Measurements from ENCODE around the gene TBC1D10A.

Gene TBC1D10A

GRCh38 chr22:30252411-30253204 is 74.1 kb downstream of the TBC1D10A start:
- DNase-seq (ENCODE audit: insufficient read length) (no peak), FAIRE-seq (no peak)
- TF ChIP-seq TAF1 (IDR thresholded peaks at IDR 0.05; ENCODE audit: borderline replicate concordance, low read depth, low read length) (no peak), POLR2AphosphoS5 (IDR thresholded peaks at IDR 0.05; ENCODE audit: low read depth, low read length) (no peak), POLR2A (IDR thresholded peaks at IDR 0.05; ENCODE audit: low read depth, low read length) (no peak)

- TF ChIP-seq TAF1 (IDR thresholded peaks at IDR 0.05; ENCODE audit: borderline replicate concordance, low read depth, low read length), result no peak
- TF ChIP-seq POLR2A (IDR thresholded peaks at IDR 0.05; ENCODE audit: low read depth, low read length), result no peak
- TF ChIP-seq POLR2AphosphoS5 (IDR thresholded peaks at IDR 0.05; ENCODE audit: low read depth, low read length), result no peak
- no peak for DNase-seq (ENCODE audit: insufficient read length)
- no peak for FAIRE-seq
Measured at GRCh38 chr22:30251711-30252110, 75.0 kb downstream of the TBC1D10A start.

- FAIRE-seq (no peak), DNase-seq (ENCODE audit: insufficient read length) (no peak)
- TF ChIP-seq POLR2A (IDR thresholded peaks at IDR 0.05; ENCODE audit: low read depth, low read length), result no peak
- no peak for TF ChIP-seq TAF1 (IDR thresholded peaks at IDR 0.05; ENCODE audit: borderline replicate concordance, low read depth, low read length)
- TF ChIP-seq POLR2AphosphoS5 (IDR thresholded peaks at IDR 0.05; ENCODE audit: low read depth, low read length), result no peak
Measured at GRCh38 chr22:30250661-30251267, 76.0 kb downstream of the TBC1D10A start.

GRCh38 chr22:30250039-30250565 is 76.6 kb downstream of the TBC1D10A start:
- no peak for TF ChIP-seq POLR2A (IDR thresholded peaks at IDR 0.05; ENCODE audit: low read depth, low read length)
- TF ChIP-seq POLR2AphosphoS5 (IDR thresholded peaks at IDR 0.05; ENCODE audit: low read depth, low read length), result no peak
- TF ChIP-seq TAF1 (IDR thresholded peaks at IDR 0.05; ENCODE audit: borderline replicate concordance, low read depth, low read length), result no peak
- DNase-seq (ENCODE audit: insufficient read length) (no peak), FAIRE-seq (no peak)

- FAIRE-seq, result no peak
- TF ChIP-seq TAF1 (IDR thresholded peaks at IDR 0.05; ENCODE audit: borderline replicate concordance, low read depth, low read length), result no peak
- no peak for TF ChIP-seq POLR2AphosphoS5 (IDR thresholded peaks at IDR 0.05; ENCODE audit: low read depth, low read length)
- no peak for TF ChIP-seq POLR2A (IDR thresholded peaks at IDR 0.05; ENCODE audit: low read depth, low read length)
- DNase-seq (ENCODE audit: insufficient read length), result no peak
Measured at GRCh38 chr22:30249049-30250038, 77.4 kb downstream of the TBC1D10A start.

GRCh38 chr22:30248484-30248883 is 78.3 kb downstream of the TBC1D10A start:
- no peak for DNase-seq (ENCODE audit: insufficient read length)
- FAIRE-seq, result no peak
- TF ChIP-seq POLR2A (IDR thresholded peaks at IDR 0.05; ENCODE audit: low read depth, low read length) (no peak), POLR2AphosphoS5 (IDR thresholded peaks at IDR 0.05; ENCODE audit: low read depth, low read length) (no peak), TAF1 (IDR thresholded peaks at IDR 0.05; ENCODE audit: borderline replicate concordance, low read depth, low read length) (no peak)

- TF ChIP-seq POLR2A (IDR thresholded peaks at IDR 0.05; ENCODE audit: low read depth, low read length) (no peak), TAF1 (IDR thresholded peaks at IDR 0.05; ENCODE audit: borderline replicate concordance, low read depth, low read length) (no peak), POLR2AphosphoS5 (IDR thresholded peaks at IDR 0.05; ENCODE audit: low read depth, low read length) (no peak)
- no peak for DNase-seq (ENCODE audit: insufficient read length)
- no peak for FAIRE-seq
Measured at GRCh38 chr22:30247974-30248373, 78.8 kb downstream of the TBC1D10A start.

- no peak for TF ChIP-seq POLR2AphosphoS5 (IDR thresholded peaks at IDR 0.05; ENCODE audit: low read depth, low read length)
- TF ChIP-seq POLR2A (IDR thresholded peaks at IDR 0.05; ENCODE audit: low read depth, low read length), result no peak
- TF ChIP-seq TAF1 (IDR thresholded peaks at IDR 0.05; ENCODE audit: borderline replicate concordance, low read depth, low read length), result no peak
- DNase-seq (ENCODE audit: insufficient read length), result no peak
- FAIRE-seq, result no peak
Measured at GRCh38 chr22:30247561-30247960, 79.2 kb downstream of the TBC1D10A start.

- DNase-seq (ENCODE audit: insufficient read length) (no peak), FAIRE-seq (no peak)
- TF ChIP-seq POLR2A (IDR thresholded peaks at IDR 0.05; ENCODE audit: low read depth, low read length) (no peak), TAF1 (IDR thresholded peaks at IDR 0.05; ENCODE audit: borderline replicate concordance, low read depth, low read length) (no peak), POLR2AphosphoS5 (IDR thresholded peaks at IDR 0.05; ENCODE audit: low read depth, low read length) (no peak)
Measured at GRCh38 chr22:30246814-30247376, 79.8 kb downstream of the TBC1D10A start.

- DNase-seq (ENCODE audit: insufficient read length), result peak; percentile 60
- no peak for TF ChIP-seq TAF1 (IDR thresholded peaks at IDR 0.05; ENCODE audit: borderline replicate concordance, low read depth, low read length)
- no peak for TF ChIP-seq POLR2A (IDR thresholded peaks at IDR 0.05; ENCODE audit: low read depth, low read length)
- no peak for TF ChIP-seq POLR2AphosphoS5 (IDR thresholded peaks at IDR 0.05; ENCODE audit: low read depth, low read length)
- peak; percentile 42 for FAIRE-seq
Measured at GRCh38 chr22:30245985-30246813, 80.5 kb downstream of the TBC1D10A start, which contains the start of gene LIF. Gene LIF (minus strand): TSS chr22:30246759. CDS start chr22:30246695, 64 bp downstream.

All from GM12892 (cell line).